ENCODE data around the gene YY1.
"Not testable (repeated sequence)": the region's sequence is repeated elsewhere in the genome, so short reads cannot be mapped to it uniquely, and the experiment has no call there.

Gene YY1

GRCh38 chr14:100283984-100284881 is 45.3 kb downstream of the YY1 start:
- no peak for DNase-seq (ENCODE audit: low read depth, low spot score)

DNA sequence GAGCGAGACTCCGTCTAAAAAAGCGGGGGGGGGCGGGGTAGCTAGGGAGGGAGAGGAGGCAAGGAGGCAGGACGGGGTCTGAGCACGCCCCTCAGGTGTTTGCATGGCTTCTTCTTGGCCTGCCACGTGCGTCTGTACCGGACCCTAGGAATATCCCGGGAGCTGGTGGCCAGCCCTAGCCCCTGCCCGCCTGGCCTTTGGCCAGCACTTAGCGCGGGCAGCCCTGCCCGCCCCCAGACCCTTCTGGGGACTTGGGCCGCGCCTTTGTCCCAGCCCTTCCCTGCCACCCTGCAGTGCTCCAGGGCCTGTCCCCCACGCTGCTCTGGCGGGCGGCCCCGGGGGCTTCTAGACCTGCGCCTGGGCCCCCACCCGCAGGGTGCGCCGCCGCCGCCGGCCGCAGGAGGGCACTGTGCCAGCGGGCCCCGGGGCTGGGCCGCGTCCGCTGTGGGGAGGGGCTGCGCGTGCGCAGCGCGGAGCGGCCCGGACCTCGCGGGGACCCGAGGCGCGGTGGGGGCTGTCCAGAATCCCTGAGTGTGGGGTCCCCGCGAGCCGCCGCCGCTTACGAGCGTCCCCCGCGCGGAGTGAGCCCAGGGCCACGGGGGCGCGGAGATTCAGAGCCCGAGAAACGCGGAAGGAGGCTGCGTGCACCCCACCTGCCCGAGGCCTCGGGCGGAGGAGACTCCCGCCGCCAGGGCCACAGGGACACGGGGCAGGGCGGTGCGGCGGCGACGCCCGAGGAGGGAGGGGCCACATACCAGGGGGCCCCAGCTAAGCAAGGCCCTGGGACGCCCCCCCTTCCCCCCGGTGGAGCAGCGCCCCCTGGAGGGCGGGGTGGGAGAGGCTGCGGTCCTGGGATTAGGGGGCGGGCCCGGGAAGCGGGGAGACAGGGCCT is 46.3 kb downstream of the YY1 start:
- DNase-seq (ENCODE audit: low read depth, low spot score): peak; percentile 54

GRCh38 chr14:100285913-100286400 is 47.0 kb downstream of the YY1 start:
- DNase-seq (ENCODE audit: low read depth, low spot score): no peak

DNA sequence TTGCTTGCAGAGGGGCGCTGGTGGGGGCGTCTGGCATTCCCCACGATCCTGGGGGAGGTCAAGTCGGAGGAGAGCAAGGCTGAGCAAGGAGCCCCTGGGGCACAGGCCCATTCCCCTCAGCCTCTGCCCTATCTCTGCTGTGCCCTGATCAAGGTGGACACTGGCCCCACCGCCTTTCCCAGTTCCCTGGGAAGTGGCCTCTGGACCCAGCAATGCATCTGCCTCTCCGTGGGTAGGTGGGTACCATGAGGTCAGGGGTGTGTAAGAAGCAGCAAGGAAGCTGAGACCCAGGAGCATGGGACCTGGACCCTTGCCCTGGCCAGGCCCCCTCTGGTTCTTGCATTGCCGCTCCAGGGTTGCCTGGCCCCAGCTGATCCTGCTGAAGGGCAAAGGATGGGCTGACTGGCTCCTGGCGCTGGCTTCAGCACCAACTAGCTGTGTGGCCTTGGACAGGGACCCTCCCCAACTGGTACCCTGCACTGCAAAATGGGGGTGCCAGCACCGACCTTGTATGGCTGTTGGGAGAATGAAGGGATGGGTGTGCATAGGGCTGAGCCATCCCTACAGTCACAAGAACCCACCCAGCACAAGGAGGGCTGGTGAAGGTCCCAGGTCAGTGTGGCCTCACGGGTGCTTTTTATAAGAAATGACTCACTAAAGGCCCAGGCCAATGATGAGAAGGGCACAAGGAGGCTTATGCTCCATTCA is 47.7 kb downstream of the YY1 start:
- no peak for DNase-seq (ENCODE audit: low read depth, low spot score)

GRCh38 chr14:100287202-100287997 is 48.5 kb downstream of the YY1 start:
- no peak for DNase-seq (ENCODE audit: low read depth, low spot score)

GRCh38 chr14:100287998-100288295 is 49.0 kb downstream of the YY1 start:
- not testable (repeated sequence) for DNase-seq (ENCODE audit: low read depth, low spot score)

DNA sequence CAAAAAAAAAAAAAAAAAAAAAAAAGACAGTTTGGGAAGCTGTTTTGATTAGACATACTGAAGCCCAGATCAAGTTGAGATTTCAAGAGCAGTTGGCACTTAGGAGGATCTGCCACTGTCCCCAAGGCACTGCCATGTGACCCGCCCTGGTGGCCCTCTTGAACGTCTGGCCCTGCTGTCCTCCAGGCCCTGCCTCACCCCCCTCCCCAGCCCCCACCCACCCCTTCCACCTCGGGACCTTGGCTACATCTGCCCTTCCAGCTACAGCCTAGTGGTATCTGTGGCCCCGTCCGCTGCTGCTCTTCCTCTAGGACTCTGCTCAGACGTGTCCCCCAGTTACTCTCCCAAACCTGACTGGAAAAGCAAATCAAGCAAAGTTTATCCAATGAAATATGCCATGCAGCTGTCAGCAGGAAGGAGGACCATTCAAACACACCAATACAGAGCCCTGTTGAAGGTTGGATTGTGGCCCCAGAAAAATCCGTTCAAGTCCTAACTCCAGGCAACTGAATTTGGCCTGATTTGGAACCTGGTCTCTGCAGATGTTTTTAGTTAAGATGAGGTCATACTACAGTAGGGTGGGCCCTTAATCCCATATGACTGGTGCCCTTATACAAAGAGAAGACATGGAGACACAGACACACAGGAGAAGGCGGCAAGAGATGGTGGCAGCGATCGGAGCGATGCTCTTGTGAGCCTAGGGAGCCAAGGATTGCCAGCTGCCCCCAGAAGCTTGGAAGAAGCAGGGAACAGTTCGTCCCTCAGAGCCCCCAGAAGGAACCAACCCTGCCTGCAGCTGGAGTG is 49.6 kb downstream of the YY1 start:
- DNase-seq (ENCODE audit: low read depth, low spot score): no peak

DNA sequence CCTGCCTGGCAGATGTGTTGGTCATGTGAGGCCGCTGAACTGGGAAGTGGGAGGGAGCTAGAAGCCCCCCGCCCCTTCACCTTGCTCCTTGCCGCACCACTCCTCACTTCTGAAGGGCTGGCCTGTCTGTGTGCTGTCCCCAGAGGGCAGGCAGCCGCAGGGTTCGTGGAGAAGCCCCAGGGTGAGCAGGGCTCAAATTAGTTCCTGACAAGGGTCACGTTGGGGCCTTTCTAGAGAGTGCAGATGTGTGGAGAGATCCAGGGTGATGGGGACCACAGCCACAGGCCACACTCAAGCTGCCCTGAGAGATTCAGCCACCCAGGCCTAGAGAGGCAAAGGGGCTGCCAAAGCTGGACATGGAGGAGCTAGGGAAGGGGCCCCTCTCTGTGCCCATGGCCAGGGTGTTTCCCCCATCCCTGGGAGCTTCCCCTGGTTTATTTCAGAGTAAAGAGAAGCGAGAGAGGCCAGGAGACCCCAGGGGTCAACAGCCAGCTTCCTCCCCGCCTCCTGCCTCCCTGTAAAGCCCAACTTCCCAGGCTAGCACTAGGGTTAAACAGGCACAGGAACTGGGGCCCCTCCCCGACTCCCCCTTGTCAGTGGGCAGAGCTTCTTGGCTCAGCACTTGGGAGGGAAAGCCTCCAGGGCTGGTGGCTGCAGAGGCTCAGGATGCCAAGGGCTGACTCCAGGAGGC is 51.1 kb downstream of the YY1 start:
- no peak for DNase-seq (ENCODE audit: low read depth, low spot score)

DNA sequence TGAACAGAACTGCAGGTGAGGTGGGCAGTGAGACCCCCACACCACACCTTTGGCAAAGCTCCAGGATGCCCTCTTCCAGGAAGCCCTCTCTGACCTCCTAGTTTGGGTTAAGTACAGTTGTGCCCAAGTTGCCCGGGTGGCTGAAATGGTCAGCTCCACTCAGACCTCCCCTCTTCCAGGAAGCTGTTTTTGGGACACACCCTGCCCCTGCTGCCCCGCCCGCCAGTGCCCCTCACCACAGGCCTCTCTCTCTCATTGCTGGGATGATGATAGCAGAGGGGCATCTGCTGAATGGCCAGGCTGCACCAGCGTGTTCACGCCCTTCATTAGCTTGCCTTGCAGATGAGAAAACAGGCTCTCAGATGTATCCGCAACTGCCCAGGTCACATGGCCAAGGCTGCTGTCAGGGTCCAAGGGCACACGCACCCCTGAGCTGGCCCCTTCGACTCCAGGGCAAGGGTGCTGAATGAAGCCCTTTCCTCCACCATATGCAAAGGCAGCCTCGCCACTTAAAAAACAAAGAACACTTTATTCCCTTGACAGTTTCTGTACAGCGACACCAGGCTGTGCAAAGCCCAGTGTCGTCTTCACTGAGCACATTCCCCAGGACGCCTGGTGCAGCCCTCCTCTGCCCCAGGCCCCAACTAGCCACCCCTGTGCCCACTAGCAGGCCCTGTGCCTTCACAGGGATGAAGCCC is 51.8 kb downstream of the YY1 start:
- DNase-seq (ENCODE audit: low read depth, low spot score): no peak

DNA sequence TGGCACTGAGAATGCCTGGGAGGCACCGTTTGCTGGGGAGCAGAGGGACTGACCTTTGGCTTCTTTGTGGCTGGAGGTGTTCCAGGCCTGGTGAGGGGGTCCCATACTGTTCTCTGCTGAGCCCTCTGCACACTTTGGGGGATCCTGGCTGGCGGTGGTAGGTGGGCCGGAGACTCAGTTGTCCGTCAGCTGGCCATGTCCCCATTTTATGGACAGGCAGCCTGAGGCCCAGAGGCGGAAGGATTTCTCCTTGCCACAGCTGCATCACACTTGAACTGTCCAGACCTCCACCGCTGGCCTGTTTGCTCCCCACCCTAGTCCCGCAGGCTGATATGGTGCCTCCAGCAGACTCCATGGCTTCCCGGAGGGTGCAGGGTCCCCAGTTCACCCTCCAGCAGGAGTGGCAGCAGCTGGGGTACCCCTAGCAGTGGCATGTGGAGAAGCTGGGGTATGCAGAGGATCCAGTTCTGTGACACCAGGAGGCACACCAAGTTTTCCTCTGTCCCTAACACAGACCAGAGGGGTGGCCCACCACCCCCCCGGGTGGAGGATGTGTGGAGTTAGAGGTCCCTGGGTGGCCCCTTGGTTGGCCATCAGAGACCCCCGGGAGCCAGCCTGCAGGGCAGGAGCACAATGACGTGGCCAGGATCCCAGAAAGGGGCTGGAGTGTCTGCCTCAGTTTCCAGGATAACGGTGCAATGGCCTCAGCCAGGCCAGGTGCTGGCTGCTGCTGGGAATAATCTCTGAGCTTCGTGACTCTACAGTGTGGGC is 52.5 kb downstream of the YY1 start:
- DNase-seq (ENCODE audit: low read depth, low spot score): no peak

DNA sequence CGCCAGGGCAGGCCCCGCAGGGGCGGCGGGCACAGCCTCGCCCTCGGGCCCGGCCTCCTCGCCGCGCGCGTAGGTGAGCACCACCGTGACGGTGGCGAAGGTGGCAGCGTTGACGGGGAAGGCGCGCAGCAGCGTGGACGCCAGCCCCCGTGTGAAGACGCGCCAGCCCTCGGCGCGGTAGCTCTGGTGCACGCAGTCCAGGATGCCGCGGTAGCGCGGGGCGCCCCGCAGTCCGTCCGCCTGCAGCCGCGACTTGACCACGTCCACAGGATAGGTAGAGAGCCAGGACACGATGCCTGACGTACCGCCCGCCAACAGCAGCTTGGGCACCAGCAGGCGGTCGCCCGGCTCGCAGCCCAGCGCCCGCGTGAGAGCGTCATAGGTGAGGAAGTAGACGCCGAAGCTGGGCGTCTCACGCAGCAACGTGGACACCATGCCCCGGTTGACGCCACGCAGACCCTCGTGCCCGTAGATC is 53.4 kb downstream of the YY1 start:
- no peak for DNase-seq (ENCODE audit: low read depth, low spot score)

DNA sequence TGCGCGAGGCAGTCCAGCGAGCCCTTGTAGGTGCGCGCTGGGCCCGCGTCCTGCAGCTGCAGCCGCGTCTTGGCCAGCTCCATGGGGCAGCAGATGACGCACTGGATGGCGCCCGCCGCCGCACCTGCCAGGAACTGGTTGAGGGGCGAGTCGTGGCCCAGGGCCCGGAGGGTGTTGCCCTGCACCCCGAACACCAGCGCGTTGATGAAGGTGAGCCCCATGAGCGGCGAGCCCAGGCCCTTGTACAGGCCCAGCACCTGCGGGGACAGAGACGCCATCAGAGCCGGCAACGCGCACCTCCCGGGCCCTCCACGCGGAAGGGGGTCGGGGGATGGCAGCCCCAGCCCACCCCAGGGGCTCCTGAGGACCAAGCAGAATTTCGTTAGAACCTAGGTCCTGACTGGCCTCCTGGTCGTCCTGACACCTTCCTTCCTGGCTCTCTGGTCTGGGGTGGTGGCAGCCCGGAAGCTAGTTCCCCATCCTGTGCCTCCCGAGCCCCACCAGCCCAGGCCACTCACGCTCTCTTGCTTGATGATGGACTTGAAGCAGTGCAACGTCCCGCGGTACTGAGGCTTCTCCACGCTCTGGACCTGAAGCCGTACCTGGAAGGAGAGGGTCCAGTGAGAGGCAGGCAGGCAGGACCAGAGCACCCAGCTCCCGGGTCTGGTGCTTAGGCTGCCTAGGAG is 54.0 kb downstream of the YY1 start:
- no peak for DNase-seq (ENCODE audit: low read depth, low spot score)

DNA sequence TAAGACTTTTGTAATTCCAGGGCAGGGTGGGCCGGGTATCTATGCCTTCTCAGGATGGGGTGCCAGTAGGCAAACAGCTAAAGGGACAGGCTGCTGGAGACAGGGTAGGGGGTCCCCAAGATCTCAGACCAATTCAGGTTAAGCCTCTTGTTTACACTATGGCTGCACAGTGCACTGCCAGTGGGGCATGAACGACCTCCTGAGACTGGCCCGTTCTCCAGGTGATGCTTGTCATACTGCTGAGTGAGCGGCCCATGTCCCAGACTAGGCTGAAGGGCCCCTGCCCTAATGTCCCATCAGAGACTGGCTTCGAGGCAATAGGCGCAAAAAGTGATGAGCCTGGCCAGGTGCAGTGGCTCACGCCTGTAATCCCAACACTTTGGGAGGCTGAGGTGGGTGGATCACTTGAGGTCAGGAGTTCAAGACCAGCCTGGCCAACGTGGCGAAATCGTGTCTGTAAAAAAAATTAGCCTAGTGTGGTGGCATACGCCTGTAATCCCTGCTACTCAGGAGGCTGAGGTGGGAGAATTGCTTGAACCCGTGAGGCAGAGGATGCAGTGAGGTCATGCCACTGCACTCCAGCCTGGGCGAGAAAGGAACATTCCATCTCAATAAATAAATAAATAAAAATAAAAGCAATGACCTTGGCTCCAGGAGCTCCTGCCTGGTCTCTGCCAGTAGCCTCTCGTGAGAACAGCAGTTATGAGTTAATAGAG is 54.7 kb downstream of the YY1 start:
- DNase-seq (ENCODE audit: low read depth, low spot score): no peak

- DNase-seq (ENCODE audit: low read depth, low spot score): no peak
These were observed 55.4 kb downstream of the YY1 start for GRCh38 chr14:100294213-100294962.

DNA sequence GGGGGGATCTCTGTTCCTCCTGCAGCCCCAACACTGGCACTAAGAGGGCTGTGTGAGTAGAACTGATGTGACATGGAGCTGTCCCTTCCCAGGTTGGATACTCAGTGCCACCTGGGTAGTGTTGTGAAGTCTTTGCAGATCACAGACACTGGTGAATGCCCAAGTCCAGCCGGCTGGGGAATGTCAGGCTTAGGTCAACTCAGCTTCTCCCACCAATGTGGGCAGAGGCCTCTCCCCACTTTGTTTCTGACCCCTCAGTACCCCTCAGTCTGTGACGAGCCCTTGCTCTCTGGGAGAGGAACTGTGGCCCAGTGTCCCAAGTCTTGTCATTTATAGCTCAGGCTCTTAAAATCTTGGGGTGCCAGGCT is 56.0 kb downstream of the YY1 start:
- DNase-seq (ENCODE audit: low read depth, low spot score): no peak

- no peak for DNase-seq (ENCODE audit: low read depth, low spot score)
These were observed 56.6 kb downstream of the YY1 start for GRCh38 chr14:100295376-100296105.
